NCI-H1417 treated with DMSO at 0.1 percent for 48 hours (cell line): Measurements from ENCODE around the gene ZNF136.

Experiments used
- DNase-seq: peaks from one replicate; lab custom pipeline; 2025; lab: John Stamatoyannopoulos, UW

ZNF136 gene

DNA sequence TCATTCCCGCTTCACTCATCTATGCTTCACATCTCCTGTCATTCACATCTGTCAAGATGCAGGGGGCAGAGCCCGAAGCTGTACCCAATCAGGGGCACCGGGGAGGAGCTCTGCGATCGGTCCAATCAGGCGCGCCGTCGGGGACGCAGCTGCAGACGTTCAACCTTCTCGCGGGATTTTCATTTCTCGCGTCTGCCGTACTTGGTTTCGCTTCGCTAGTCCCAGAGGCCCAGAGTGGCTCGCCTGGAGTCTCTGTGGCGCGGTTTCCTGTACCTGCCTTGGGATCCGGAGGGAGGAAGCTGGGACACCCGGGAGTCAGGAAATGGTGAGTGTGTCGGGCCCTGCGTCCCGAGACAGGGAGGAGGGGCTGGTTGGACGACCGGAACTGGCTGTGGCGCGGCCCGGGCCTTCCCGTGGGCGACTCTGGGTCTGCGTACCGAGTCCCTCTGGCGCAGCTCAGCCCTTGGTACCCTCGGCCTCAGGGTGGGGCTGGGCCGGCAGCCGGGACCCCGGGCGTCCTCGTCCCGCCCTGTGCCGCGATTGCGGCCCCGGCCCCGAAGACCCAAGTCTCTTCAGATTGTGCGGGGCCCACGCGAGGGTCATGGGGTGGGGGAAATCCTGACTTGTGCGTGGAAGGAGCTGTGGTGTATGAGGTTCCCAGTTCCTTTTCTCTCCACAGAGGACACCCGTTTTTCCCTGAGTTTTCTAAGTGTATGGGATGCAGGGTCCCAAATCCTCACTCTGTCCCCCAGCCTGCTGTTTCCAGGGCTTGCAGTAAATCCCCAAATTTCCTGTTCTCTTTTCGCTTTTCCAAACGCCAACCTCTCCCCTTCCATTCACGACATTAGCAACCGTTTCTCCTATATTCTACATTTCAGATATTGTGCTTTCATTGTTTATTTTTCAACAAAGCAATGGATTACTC is at the start of gene ZNF136:
TSS of gene ZNF136 (plus strand) at position 215 of the 925 bp plus-strand sequence. CDS start at position 323, 108 bp downstream.
- DNase-seq: peak; percentile 76

DNA sequence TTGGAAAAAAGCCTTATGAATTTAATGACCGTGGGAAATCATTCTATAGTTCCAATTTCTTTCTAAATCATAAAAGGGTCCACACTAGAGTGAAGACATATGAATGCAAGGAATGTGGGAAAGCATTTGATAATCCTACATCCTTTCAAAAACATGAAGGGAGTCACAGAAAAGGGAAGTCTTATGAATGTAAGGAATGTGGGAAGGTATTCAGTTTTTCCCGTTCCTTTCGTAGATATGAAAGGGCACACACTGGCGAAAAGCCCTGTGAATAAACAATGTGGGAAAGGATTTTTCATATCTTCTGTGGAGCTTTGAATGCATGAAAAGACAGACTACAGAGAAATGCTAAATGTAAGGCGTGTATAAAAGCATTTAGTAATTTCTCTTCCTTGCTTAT is 49.8 kb upstream of the ZNF136 start:
- DNase-seq: no peak

DNA sequence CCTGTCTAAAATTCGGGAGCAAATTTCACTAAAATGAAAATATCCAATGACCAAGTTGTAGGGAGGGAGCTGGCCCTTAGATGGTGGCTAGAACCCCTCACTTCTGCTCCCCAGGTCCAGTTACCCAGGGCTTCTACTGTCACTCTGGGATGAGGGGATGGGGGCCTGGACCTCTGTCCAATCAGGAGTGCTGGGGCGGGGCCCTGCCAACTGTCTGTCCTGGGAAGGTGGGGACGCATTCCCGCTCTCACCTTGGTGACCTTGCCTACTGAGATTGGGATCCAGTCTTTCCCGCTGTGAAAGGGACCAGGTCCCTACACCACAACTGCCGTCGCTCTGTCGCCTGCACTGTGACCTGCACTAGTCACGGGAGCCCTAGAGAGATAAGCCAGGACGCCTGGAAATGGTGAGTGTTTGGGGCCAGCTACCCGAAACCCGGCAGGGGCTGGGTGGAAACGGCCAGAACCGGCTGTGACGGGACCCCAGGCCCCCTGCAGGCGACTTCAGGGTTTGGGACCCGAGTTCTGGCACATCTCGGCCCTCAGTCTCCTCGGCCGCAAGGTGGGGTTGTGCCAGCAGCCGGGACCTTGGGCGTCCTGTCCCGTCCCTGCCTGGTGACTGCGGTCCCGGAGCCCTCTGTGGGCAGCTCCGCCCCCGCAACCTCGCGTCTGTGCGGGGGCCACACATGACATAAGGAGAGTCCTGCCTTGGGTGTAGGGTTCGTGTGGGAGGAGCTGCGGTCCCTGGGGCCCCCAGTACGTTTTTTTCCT is 45.5 kb upstream of the ZNF136 start:
- DNase-seq: no peak

DNA sequence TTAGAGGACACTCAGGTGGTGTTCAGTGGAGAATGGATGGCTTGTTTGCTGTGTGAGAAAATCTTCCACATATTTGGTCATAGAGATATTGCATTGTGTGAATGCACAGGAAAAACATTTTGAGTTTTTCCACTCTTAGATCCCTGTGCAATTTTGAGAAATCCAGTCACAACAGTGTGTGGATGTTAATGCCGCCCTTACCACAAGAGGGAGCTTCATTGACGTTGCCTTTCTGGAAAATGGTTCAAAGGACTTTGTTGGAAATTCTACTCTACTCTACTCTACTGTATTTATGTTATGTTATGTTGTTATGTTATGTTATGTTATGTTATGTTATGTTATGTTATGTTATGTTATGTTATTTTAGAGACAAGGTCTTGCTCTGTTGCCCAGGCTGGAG is 36.2 kb upstream of the ZNF136 start:
- DNase-seq: no peak

DNA sequence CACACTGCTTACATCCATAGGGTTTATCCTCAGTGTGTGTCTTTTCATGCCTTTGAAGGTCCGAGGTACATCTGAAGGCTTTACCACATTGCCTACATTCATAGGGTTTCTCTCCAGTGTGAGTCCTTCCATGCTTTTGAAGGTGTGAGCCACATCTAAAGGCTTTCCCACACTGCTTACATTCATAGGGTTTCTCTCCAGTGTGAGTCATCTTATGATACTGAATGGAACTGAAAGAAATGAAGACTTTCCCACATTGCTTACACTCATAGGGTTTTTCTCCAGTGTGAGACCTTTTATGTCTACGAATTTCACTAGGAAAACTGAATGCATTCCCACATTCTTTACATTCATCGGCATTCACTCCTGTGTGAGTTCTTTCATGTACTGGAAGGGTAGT is 29.8 kb upstream of the ZNF136 start:
- DNase-seq: no peak

DNA sequence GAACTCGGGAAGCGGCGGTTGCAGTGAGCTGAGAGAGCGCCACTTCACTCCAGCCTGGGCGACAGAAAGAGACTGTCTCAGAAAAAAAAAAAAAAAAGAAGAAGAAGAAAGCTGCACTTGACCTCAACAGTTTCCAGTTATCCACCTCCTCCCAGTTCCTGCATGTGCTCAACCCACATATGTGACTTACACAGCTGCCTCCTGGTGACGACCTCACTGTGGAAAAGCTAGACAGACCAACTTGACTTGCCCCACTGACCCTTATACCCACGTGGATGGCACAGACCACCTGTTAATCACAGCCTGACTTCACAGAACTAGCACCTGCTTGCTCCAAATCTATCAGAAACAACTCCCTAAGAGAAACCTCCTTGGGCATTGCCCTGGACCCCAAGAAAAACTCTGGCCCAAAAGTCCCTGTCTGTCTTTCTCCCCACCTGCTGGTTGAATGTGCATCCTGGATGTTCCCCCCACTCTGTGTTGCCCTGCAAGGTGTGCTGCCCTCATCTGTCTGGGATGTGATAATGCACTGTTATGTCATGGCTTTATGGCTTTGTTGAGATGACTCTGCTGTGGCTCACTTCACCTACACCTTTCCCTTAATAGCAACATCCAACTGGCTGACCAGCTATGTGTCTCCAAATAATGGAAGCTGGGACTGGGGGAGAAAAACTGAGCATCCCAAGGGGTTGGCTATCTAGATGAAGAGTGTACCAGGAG is 25.5 kb upstream of the ZNF136 start:
- DNase-seq: no peak

DNA sequence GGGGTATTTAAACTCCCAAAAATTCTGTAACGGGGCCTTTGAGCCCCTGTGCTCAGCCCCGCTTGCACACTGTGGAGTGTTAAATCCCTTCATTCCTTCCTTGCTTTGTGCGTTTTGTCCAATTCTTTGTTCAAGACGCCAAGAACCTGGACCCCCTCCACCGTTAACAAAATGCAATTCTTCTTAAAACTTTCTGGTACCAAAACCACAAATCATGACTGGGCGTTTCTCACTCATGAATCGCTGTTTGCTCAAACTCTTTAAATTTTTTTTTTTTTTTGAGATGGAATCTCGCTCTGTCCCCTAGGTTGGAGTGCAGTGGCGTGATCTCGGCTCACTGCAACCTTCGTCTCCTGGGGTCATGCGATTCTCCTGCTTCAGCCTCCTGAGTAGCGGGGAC is 23.6 kb upstream of the ZNF136 start:
- no peak for DNase-seq

DNA sequence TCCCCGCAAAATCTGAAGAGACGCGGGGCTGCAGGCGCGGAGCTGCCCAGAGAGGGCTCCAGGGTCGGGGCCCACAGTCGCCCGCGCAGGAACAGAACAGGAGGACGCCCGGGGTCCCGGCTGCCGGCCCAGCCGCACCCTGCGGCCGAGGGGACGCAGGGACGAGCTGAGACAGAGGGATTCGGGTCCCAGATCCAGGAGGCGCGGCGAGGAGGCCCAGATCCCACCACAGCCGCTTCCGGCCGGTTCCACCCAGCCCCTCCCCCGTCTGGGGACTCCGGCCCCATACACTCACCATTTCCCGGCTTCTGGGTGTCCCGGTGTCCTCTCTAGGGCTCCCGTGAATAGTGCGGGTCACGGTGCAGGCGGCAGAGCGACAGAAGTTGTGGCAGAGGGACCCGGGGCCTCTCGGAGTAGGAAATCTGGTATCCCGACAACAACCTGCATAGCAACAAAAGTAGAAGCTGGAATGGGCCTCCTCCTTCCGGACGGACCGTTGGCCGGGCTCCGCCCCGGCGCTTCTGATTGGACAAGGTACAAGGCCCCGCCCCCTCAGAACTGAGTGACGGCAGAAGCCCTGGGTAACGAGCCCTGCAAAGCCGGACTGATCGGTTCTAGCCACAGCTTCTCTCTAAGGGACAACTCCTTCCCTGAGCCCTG is 22.9 kb upstream of the ZNF136 start, which contains the start of gene ZNF20:
TSS of gene ZNF20 (minus strand) at position 466 of the 660 bp plus-strand sequence. CDS start at position 298, 168 bp downstream.
- DNase-seq: peak; percentile 81

DNA sequence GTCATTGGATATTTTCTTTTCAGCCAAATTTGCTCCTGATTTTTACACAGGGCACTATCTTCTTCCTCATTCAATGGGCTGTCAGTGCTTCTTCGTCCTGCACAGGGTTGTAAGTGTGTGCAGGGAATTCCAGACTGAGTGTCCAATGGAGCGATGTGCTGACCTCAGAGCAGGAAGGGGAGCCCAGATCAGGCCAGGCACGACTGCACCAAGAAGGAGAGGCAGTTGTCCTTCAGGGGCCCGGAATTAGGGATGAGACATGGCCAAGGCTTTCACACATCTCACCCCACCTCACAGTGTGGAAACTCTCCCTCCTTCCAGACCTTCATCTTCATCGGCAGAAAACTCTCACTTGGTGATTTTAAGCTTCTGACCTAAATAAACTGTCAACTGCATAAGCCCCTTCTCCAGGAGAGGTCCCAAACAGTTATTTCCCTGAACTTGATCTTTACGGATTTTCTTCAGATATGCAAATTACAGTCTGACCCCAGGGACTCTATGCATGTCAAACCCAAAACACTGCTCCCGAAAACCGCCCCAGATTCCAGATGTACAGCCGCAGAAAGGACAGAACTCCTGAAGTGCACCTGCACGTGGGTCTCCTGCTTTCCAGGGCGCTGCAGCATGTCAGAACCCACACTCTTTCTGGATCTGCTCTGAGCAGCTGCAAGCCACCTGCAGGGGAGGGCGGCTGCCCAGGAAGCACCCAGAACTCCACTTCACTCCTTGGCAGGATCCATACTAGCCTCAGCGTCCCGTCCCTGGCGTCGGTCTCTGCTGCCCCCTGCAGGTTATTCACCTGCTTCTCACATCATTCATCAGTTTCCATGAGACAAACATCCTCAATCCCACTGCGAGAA is 22.1 kb upstream of the ZNF136 start:
- DNase-seq: peak; percentile 62

DNA sequence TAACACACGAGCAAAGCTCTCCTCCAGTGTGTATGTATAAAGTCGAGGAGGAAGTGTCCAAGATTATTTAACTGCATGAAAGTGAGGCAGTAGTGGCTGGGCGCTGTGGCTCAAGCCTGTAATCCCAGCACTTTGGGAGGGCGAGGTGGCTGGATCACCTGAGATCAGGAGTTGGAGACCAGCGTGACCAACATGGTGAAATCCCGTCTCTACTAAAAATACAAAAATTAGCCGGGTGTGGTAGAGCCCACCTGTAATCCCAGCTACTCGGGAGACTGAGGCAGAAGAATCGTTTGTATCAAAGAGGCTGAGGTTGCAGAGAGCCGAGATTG is 21.5 kb upstream of the ZNF136 start:
- DNase-seq: no peak

DNA sequence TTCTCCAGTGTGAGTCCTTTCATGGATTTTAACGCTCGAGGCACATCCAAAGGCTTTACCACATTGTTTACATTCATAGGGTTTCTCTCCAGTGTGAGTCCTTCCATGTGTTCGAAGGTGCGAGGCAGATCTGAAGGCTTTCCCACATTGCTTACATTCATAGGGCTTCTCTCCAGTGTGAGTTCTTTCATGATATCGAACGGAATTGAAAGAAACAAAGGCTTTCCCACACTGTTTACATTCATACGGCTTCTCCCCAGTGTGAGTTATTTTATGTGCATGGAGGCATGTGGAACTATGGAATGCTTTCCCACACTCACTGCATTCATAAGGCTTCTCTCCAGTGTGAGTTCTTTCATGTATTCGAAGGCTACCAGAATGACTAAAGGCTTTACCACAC is 17.5 kb upstream of the ZNF136 start:
- no peak for DNase-seq

DNA sequence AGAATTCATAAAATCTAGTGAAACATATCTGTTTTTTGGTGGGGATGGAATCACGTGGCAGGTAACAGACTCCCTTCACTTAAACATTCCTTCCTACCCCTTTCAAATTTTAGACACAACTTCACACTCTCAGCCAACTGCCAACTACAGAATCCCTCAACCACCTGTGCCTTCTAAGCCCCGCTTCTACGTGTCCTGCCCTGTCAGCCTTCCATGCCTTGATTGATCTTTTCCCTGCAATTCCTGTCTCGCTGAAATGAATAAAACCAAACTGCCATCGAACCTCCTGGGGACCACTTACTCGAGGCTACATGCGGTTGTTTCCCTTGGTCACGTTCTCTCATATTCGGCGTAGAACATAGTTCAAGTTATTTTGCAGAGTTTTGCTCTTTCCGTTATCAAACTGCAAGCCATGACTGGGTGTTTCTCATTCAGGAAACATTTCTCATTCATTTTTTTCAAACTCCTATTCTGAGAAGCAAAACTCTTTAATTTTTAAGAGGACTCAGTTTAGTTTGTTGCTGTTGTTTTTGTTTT is 7.5 kb upstream of the ZNF136 start:
- no peak for DNase-seq

DNA sequence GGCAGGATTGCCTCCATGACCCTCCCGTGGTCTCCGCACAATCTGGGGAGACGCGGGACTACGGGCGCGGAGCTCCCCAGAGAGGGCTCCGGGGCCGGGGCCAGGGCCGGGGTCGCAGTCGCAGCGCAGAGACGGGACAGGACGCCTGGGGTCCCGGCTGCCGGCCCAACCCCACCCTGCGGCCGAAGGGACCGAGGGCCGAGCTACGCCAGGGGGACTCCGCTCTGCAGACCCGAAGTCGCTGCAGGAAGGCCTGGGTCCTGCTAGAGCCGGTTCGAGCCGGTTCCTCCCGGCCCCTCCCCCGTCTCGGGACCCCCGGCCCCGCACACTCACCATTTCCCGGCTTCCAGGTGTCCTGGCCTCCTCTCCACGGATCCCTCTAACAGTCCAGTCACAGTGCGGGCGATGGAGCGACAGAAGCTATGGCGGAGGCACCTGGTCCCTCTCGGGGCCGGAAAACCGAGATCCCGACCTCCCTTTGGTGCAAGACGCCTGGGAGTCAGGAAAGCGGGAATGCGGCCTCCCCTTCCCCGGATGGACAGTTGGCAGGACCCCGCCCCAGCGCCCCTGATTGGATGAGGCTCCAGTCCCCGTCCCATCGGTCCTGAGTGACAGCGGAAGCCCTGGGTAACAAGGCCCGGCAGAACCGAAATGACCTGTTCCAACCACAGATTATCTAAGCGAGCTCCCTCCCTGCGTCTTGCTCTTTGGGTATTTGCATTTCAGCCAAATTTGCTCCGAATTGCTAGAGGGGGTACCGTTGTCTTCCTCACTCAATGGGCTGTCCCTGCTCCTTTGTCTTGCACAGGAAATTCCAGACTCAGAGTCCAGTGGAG is 6.5 kb upstream of the ZNF136 start, which contains the start of gene ZNF625:
TSS of gene ZNF625 (minus strand) at position 512 of the 836 bp plus-strand sequence. CDS start at position 336, 176 bp downstream.
- peak; percentile 73 for DNase-seq

DNA sequence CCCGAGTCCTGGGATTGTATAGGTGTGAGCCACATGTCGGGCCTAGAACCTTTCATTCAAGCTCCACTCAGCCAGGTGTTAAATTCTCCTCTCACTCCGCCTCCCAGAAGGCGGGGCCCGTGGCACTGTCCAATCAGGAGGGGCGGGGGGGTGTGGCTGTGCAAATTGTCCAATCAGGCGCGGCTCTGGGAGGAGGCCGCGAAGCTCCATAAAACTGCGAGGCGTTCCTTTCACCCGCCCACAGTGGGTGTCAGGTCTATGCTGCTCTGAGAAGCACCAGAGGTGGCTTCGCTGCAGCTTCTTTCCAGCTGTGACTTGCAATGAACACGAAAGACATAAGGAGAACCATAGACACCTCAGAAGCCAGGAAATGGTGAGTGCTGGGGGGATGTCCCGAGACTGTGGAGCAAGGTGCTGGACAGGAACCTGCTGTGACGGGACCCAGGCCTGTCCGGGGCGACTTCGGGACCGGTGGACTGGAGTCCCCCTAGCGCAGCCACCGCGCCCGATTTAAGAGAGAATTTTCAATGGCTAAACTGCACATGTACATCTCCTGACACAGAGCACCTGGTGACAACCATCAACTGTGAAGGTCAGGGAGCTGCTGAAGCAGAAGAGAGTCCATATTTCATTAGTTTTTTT is 3.0 kb upstream of the ZNF136 start:
- DNase-seq: no peak

DNA sequence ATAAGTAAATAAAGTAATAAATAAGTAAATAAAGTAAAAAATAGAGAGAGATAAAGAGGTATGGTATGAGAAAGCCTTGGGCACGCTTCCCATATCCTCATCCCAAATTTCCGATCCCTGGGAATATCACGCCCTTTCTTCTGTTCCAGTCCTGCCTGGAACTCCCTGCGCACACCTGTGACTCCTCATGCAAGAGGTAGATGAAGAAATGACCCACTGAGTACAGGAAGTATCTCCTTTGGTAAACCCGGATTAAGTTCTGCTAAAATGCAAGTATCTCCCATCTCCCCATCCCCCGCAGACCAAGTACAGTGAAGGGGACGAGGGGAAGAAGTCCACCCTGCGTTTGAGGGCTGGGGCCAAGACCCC is 399 bp upstream of the ZNF136 start:
- no peak for DNase-seq

DNA sequence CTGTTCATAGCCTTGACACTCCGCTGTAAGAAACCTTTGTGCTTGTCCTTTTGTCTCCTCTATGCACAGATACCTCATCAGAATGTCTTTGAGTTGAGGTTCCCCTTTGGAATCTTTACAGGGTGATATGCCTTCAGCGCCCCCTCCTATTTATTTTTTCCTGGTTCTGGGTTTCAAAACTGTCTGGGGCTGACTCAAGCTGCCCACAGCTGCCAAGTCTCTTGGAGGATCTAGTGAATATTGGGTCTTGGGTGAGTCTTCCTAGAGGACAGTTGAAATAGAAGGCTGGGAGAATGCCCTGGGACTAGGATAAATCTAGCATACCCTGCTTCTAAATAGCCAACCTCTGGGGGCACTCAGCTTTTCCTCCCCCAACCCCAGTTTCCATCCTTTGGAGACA is 930 bp downstream of the ZNF136 start:
- DNase-seq: no peak

DNA sequence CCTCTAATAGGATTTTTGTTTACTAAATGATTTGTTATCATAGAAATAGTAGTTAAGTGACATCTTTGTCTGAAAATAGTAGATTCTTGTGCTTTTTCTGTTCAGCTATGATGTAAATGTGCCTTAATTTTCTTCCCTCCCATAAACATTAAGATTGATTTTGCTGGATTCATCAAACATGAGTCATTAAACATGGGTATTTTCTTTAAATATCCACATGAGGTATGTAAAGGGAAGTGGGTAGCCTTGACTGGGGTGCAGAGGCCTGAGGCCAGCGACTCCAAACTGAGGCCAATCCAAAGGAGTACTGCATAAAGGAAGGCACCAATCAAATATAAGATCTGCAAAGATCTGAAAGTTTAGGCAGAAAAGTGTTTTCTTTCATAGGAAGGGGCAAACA is 3.7 kb downstream of the ZNF136 start:
- DNase-seq: no peak

DNA sequence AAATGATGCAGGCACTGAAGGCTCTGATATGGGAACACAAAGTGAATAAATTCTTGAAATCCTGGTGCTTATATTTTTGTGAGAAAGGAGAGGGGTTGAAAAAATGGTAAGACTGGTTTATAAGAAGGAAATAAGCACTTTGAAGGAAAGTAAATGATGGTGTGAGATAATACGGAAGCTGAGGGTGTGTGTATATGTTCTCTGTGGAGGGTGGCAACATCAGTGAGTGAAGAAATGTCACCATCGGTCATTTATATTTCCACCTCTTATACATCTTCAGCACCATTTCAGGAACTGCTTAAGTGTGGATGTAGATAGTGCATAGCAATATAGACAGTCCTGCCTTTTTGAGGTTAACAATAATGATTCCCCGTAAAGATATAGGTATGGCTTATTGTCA is 17.5 kb downstream of the ZNF136 start:
- DNase-seq: no peak

DNA sequence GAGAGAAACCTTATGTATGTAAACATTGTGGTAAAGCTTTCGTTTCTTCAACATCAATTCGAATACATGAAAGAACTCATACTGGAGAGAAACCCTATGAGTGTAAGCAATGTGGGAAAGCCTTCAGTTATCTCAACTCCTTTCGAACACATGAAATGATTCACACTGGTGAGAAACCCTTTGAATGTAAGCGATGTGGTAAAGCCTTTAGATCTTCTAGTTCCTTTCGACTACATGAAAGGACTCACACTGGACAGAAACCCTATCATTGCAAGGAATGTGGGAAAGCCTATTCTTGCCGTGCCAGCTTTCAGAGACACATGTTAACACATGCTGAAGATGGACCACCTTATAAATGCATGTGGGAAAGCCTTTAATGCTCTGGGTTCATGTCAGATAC is 24.7 kb downstream of the ZNF136 start:
- no peak for DNase-seq
